Measurements from ENCODE around the gene IFT88.
"Not testable (repeated sequence)": the region's sequence is repeated elsewhere in the genome, so short reads cannot be mapped to it uniquely, and the experiment has no call there.

The IFT88 gene

DNA sequence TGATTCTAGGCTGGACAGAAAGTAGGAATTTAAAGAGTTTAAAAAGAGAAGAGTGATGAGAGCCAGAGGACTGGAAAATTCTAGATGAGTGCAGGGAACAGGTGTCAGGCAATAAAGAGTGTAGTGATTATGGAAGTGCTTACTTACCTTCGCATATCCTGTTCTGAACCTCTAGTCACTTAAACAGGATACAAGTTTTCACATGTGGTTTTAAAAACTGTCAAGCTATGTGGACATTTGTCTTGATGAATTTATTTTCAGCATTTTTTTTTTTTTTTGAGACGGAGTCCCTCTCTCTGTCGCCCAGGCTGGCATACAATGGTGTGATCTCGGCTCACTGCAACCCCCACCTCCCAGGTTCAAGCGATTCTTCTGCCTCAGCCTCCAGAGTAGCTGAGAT, 102.2 kb downstream of the IFT88 start:
- Histone ChIP-seq H3K18ac (ENCODE audit: low read length) (no peak overlapping the region), H3K27me3 (ENCODE audit: insufficient read depth, low read length, poor library complexity) (no peaks in the 10 kb centered on the region), H3K23ac (ENCODE audit: low read length) (no peak overlapping the region), H4K5ac (ENCODE audit: low read length) (no peak overlapping the region), H3K4me2 (ENCODE audit: low read length) (no peak overlapping the region), H3K56ac (ENCODE audit: low read length) (no peak overlapping the region), H2BK5ac (ENCODE audit: low read length) (no peak overlapping the region), H3K27ac (ENCODE audit: low read depth, low read length) (no peak overlapping the region), H3K4me3 (ENCODE audit: low read length) (no peak overlapping the region), H2BK120ac (ENCODE audit: low read depth, low read length) (no peak overlapping the region), H3K79me2 (ENCODE audit: control insufficient read depth, insufficient read depth, low read length) (no peaks in the 10 kb centered on the region), H3K79me1 (ENCODE audit: low read length) (no peaks in the 10 kb centered on the region), H4K8ac (ENCODE audit: low read depth, low read length) (no peak overlapping the region), H3K9ac (ENCODE audit: low read length) (no peak overlapping the region), H3K4me1 (ENCODE audit: control insufficient read depth, low read depth, low read length) (no peaks in the 10 kb centered on the region), H3K4ac (ENCODE audit: low read depth, low read length) (no peak overlapping the region), H2BK15ac (replicated peaks; ENCODE audit: low read depth) (no peak overlapping the region), H3K36me3 (ENCODE audit: control insufficient read depth, insufficient read depth, low read length) (no peaks in the 10 kb centered on the region), H2AK5ac (ENCODE audit: low read length) (no peak overlapping the region)
- WGBS (ENCODE audit: extremely low coverage, insufficient coverage, low lambda C conversion rate) = no CpG with 5 or more reads among the region's 5 CpGs
- no peak for DNase-seq

- Histone ChIP-seq H3K27me3 (ENCODE audit: insufficient read depth, low read length, poor library complexity) (no peaks in the 10 kb centered on the region), H2BK120ac (ENCODE audit: low read depth, low read length) (no peak overlapping the region), H3K36me3 (ENCODE audit: control insufficient read depth, insufficient read depth, low read length) (no peaks in the 10 kb centered on the region), H3K79me1 (ENCODE audit: low read length) (no peaks in the 10 kb centered on the region), H3K27ac (ENCODE audit: low read depth, low read length) (no peak overlapping the region), H3K9ac (ENCODE audit: low read length) (no peak overlapping the region), H3K56ac (ENCODE audit: low read length) (no peak overlapping the region), H4K8ac (ENCODE audit: low read depth, low read length) (no peak overlapping the region), H3K4me1 (ENCODE audit: control insufficient read depth, low read depth, low read length) (no peaks in the 10 kb centered on the region), H3K4ac (ENCODE audit: low read depth, low read length) (no peak overlapping the region), H4K5ac (ENCODE audit: low read length) (no peak overlapping the region), H3K4me3 (ENCODE audit: low read length) (no peak overlapping the region), H2BK15ac (replicated peaks; ENCODE audit: low read depth) (no peak overlapping the region), H3K79me2 (ENCODE audit: control insufficient read depth, insufficient read depth, low read length) (no peaks in the 10 kb centered on the region), H2BK5ac (ENCODE audit: low read length) (no peak overlapping the region), H3K18ac (ENCODE audit: low read length) (no peak overlapping the region), H3K4me2 (ENCODE audit: low read length) (no peak overlapping the region), H2AK5ac (ENCODE audit: low read length) (no peak overlapping the region), H3K23ac (ENCODE audit: low read length) (no peak overlapping the region)
- no peak for DNase-seq
- no CpG with 5 or more reads among the region's 1 CpG for WGBS (ENCODE audit: extremely low coverage, insufficient coverage, low lambda C conversion rate)
Observed at GRCh38 chr13:20671789-20672188, 104.8 kb downstream of the IFT88 start.

DNA sequence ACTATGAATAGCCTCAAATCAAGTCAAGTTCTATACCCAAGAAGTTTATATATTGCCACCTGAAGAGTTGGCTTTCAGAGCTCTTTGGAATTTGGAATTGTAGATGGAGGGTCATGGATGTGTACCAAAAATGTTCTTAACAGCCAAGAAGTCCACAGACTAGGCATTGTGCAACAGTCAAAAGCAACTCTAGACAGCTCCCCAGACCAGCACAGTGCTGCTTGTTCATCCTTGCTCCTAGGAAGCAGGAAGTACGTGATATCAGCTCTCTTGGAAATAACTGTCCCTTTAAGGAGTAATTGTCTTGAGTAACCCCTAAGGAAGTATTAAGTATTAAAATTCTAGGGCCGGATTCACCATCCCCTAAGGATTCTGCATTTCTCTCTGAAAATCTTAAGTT, 105.8 kb downstream of the IFT88 start:
- no peak overlapping the region for H2AK5ac ChIP-seq (ENCODE audit: low read length)
- H3K79me2 ChIP-seq (ENCODE audit: control insufficient read depth, insufficient read depth, low read length) = no peaks in the 10 kb centered on the region
- no peak overlapping the region for H3K9ac ChIP-seq (ENCODE audit: low read length)
- no peak overlapping the region for H4K8ac ChIP-seq (ENCODE audit: low read depth, low read length)
- H4K5ac ChIP-seq (ENCODE audit: low read length) = no peak overlapping the region
- no peak overlapping the region for H3K18ac ChIP-seq (ENCODE audit: low read length)
- H3K79me1 ChIP-seq (ENCODE audit: low read length) = no peaks in the 10 kb centered on the region
- no peak overlapping the region for H2BK120ac ChIP-seq (ENCODE audit: low read depth, low read length)
- WGBS (ENCODE audit: extremely low coverage, insufficient coverage, low lambda C conversion rate) = no CpG with 5 or more reads among the region's 2 CpGs
- no peak overlapping the region for H3K56ac ChIP-seq (ENCODE audit: low read length)
- no peaks in the 10 kb centered on the region for H3K36me3 ChIP-seq (ENCODE audit: control insufficient read depth, insufficient read depth, low read length)
- H3K27me3 ChIP-seq (ENCODE audit: insufficient read depth, low read length, poor library complexity) = no peaks in the 10 kb centered on the region
- no peak overlapping the region for H2BK15ac ChIP-seq (replicated peaks; ENCODE audit: low read depth)
- H3K4me2 ChIP-seq (ENCODE audit: low read length) = no peak overlapping the region
- H3K4me1 ChIP-seq (ENCODE audit: control insufficient read depth, low read depth, low read length) = no peaks in the 10 kb centered on the region
- no peak for DNase-seq
- no peak overlapping the region for H3K4ac ChIP-seq (ENCODE audit: low read depth, low read length)
- H2BK5ac ChIP-seq (ENCODE audit: low read length) = no peak overlapping the region
- H3K4me3 ChIP-seq (ENCODE audit: low read length) = no peak overlapping the region
- H3K23ac ChIP-seq (ENCODE audit: low read length) = no peak overlapping the region
- H3K27ac ChIP-seq (ENCODE audit: low read depth, low read length) = no peak overlapping the region

GRCh38 chr13:20673715-20674114, 106.8 kb downstream of the IFT88 start:
- DNase-seq = no peak
- H3K9ac ChIP-seq (ENCODE audit: low read length) = no peak overlapping the region
- H2AK5ac ChIP-seq (ENCODE audit: low read length) = no peak overlapping the region
- H2BK120ac ChIP-seq (ENCODE audit: low read depth, low read length) = no peak overlapping the region
- no peak overlapping the region for H2BK5ac ChIP-seq (ENCODE audit: low read length)
- no peak overlapping the region for H3K4ac ChIP-seq (ENCODE audit: low read depth, low read length)
- no peaks in the 10 kb centered on the region for H3K79me2 ChIP-seq (ENCODE audit: control insufficient read depth, insufficient read depth, low read length)
- H3K36me3 ChIP-seq (ENCODE audit: control insufficient read depth, insufficient read depth, low read length) = no peaks in the 10 kb centered on the region
- no peaks in the 10 kb centered on the region for H3K79me1 ChIP-seq (ENCODE audit: low read length)
- no peak overlapping the region for H3K18ac ChIP-seq (ENCODE audit: low read length)
- no peak overlapping the region for H3K4me2 ChIP-seq (ENCODE audit: low read length)
- H4K8ac ChIP-seq (ENCODE audit: low read depth, low read length) = no peak overlapping the region
- no peak overlapping the region for H2BK15ac ChIP-seq (replicated peaks; ENCODE audit: low read depth)
- no peak overlapping the region for H3K56ac ChIP-seq (ENCODE audit: low read length)
- no peak overlapping the region for H3K4me3 ChIP-seq (ENCODE audit: low read length)
- H3K4me1 ChIP-seq (ENCODE audit: control insufficient read depth, low read depth, low read length) = no peaks in the 10 kb centered on the region
- H3K27me3 ChIP-seq (ENCODE audit: insufficient read depth, low read length, poor library complexity) = no peaks in the 10 kb centered on the region
- no peak overlapping the region for H4K5ac ChIP-seq (ENCODE audit: low read length)
- H3K23ac ChIP-seq (ENCODE audit: low read length) = no peak overlapping the region
- H3K27ac ChIP-seq (ENCODE audit: low read depth, low read length) = no peak overlapping the region
- WGBS (ENCODE audit: extremely low coverage, insufficient coverage, low lambda C conversion rate) = no CpG with 5 or more reads among the region's 5 CpGs

GRCh38 chr13:20676213-20676612, 109.3 kb downstream of the IFT88 start:
- no peak overlapping the region for H3K4ac ChIP-seq (ENCODE audit: low read depth, low read length)
- no peak overlapping the region for H3K18ac ChIP-seq (ENCODE audit: low read length)
- H3K79me2 ChIP-seq (ENCODE audit: control insufficient read depth, insufficient read depth, low read length) = no peaks in the 10 kb centered on the region
- H3K27ac ChIP-seq (ENCODE audit: low read depth, low read length) = no peak overlapping the region
- H2BK15ac ChIP-seq (replicated peaks; ENCODE audit: low read depth) = no peak overlapping the region
- no peak for DNase-seq
- H4K5ac ChIP-seq (ENCODE audit: low read length) = no peak overlapping the region
- H2BK120ac ChIP-seq (ENCODE audit: low read depth, low read length) = no peak overlapping the region
- H3K4me1 ChIP-seq (ENCODE audit: control insufficient read depth, low read depth, low read length) = no peaks in the 10 kb centered on the region
- no peak overlapping the region for H2BK5ac ChIP-seq (ENCODE audit: low read length)
- H3K23ac ChIP-seq (ENCODE audit: low read length) = no peak overlapping the region
- no peak overlapping the region for H2AK5ac ChIP-seq (ENCODE audit: low read length)
- no peak overlapping the region for H3K4me3 ChIP-seq (ENCODE audit: low read length)
- no peaks in the 10 kb centered on the region for H3K79me1 ChIP-seq (ENCODE audit: low read length)
- no peak overlapping the region for H4K8ac ChIP-seq (ENCODE audit: low read depth, low read length)
- no CpG with 5 or more reads among the region's 2 CpGs for WGBS (ENCODE audit: extremely low coverage, insufficient coverage, low lambda C conversion rate)
- H3K56ac ChIP-seq (ENCODE audit: low read length) = no peak overlapping the region
- H3K9ac ChIP-seq (ENCODE audit: low read length) = no peak overlapping the region
- H3K4me2 ChIP-seq (ENCODE audit: low read length) = no peak overlapping the region
- H3K27me3 ChIP-seq (ENCODE audit: insufficient read depth, low read length, poor library complexity) = no peaks in the 10 kb centered on the region
- H3K36me3 ChIP-seq (ENCODE audit: control insufficient read depth, insufficient read depth, low read length) = no peaks in the 10 kb centered on the region

DNA sequence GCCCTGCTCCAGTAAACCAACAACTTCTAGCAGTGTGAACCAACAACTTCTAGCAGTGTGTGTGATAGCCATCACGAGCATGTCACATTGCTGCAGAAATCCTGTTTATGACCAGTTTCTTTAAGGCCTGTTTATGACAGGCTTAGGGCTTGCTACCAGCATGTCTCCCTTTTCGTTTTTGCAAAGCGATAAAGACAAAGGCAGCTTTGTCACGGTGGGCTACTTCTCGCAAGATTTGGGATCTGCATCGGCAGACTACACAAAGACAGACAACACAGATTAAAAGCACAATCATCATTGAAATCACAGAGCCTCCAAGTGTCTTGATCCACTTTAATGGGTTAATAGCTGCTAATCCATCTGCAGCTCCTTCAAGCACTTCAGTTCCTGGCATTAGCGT, 111.6 kb downstream of the IFT88 start:
- H4K5ac ChIP-seq (ENCODE audit: low read length); H2AK5ac ChIP-seq (ENCODE audit: low read length); H2BK120ac ChIP-seq (ENCODE audit: low read depth, low read length); H3K56ac ChIP-seq (ENCODE audit: low read length); H4K8ac ChIP-seq (ENCODE audit: low read depth, low read length); H3K36me3 ChIP-seq (ENCODE audit: control insufficient read depth, insufficient read depth, low read length); H3K79me2 ChIP-seq (ENCODE audit: control insufficient read depth, insufficient read depth, low read length); H3K18ac ChIP-seq (ENCODE audit: low read length); H3K4ac ChIP-seq (ENCODE audit: low read depth, low read length); H3K4me2 ChIP-seq (ENCODE audit: low read length); H3K27ac ChIP-seq (ENCODE audit: low read depth, low read length); H2BK15ac ChIP-seq (replicated peaks; ENCODE audit: low read depth); H3K23ac ChIP-seq (ENCODE audit: low read length); H3K4me3 ChIP-seq (ENCODE audit: low read length); H3K9ac ChIP-seq (ENCODE audit: low read length); H2BK5ac ChIP-seq (ENCODE audit: low read length); H3K27me3 ChIP-seq (ENCODE audit: insufficient read depth, low read length, poor library complexity); H3K79me1 ChIP-seq (ENCODE audit: low read length); H3K4me1 ChIP-seq (ENCODE audit: control insufficient read depth, low read depth, low read length): not testable (repeated sequence)
- no CpG with 5 or more reads among the region's 7 CpGs for WGBS (ENCODE audit: extremely low coverage, insufficient coverage, low lambda C conversion rate)
- DNase-seq = peak; percentile 12
